Activated CD4-positive, alpha-beta T cell treated with anti-CD3 and anti-CD28 coated beads for 1 hour (primary cell): ENCODE data around the gene OR8D4.
"Not testable (repeated sequence)": the region's sequence is repeated elsewhere in the genome, so short reads cannot be mapped to it uniquely, and the experiment has no call there.

Experiments
- DNase-seq: peaks from one replicate; pipeline ENCODE4 v3.0.0-alpha.2; 2020

The OR8D4 gene

DNA sequence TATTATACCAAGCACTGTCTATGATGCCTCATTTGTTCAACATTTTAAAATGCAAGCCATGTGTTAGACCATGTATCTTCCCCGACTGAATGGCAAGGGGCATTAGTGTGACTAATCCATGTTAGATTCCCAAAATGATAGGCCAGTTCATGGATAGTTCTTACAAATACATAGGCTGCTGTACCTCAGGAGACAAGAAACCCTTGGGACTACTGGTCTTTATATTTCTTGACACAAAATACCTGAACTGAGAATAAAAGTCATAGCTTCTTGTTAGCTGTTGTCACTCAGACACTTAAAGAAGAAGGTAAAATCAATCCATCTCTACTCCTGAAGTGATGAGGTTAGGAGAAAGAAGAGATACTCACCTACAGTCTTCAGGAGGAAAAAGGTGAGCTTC, at the start of gene OR8D4:
OR8D4 (plus strand) TSS at position 301 of the 400 bp plus-strand sequence. CDS start 4,265 bp downstream, outside the sequence.
- DNase-seq, result no peak

DNA sequence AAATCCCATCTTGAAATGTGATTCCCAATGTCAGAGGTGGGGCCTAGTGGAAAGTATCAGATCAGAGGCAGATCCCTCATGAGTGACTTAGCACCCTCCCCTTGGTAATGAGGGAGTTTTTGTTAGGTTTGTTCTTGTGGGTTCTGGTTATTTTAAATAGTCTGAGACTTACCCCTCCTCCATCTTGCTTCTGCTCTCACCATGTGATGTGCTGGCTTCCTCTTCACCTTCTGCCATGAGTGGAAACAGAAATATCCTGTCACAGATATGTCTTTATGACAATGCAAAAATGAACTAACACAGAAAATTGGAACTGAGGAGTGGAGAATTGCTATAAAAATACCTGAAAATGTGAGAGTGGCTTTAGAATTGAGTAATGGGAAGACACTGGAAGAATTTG, 49.6 kb upstream of the OR8D4 start:
- DNase-seq, result no peak

GRCh38 chr11:123853038-123853437, 48.9 kb upstream of the OR8D4 start:
- no peak for DNase-seq

DNA sequence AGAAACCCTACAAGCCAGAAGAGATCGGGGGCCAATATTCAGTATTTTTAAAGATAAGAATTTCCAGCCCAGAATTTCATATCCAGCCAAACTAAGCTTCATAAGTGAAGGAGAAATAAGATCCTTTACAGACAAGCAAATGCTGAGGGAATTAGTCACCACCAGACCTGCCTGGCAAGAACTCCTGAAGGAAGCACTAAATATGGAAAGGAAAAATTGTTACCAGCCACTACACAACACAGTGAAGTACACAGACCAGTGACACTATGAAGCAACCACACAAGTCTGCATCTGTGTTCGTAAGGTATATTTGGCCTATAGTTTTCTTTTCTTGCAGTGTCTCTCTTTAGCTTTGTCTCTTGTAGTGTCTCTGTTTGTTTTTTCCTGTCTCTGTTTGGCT, 45.5 kb upstream of the OR8D4 start:
- DNase-seq, result no peak

DNA sequence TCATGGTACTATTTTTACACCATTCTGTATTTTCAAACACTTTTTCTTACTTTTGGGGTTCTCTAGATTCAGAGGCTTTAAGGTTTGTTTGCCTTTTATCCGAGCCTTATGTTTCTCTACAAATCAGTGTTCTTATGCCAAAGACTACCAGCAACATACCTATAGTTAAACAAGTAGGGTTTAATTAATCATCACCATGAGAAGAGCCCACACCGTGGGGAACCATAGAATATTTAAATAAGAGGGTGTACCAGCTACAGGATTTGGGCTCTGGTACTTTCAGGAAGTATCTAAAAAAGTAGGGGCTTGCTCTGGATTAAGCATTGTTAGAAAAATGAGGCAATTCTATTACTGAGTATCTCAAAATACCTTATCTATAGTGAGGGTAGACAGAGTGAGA, 42.2 kb upstream of the OR8D4 start:
- DNase-seq, result no peak

GRCh38 chr11:123865293-123865692, 36.7 kb upstream of the OR8D4 start:
- DNase-seq, result not testable (repeated sequence)

DNA sequence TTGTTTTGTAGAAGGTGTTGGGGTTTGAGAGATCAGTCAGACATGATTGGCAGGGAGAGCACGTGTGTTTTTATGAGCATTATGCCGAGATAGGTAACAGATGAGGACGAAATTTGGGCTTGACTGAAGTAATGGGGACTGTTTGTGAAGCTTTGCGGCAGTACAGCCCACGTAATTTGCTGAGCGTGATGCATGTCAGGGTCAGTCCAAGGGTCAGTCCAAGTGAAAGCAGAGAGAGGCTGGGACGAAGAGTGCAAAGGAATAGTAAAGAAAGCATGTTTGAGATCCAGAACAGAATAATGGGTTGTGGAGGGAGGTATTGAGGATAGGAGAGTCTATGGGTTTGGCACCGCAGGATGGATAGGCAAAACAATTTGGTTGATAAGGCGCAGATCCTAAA, 34.2 kb upstream of the OR8D4 start:
- not testable (repeated sequence) for DNase-seq

DNA sequence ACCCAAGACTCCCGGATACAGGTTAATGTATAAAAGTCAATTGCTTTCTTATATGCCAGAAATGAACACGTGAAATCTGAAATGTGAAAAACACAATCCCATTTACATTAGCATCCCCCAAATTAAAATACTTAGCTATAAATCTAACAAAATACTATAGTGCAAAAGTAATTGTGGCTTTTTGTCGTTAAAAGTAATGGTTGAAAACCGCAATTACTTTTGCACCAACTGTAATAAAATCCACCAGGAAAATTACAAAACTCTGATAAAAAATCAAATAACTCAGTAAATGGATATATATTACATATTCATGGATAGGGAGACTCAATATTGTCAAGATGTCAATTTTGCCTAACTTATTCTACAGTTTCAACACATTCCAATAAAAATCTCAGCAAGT, 21.1 kb upstream of the OR8D4 start:
- DNase-seq, result no peak

- no peak for DNase-seq
Observed at GRCh38 chr11:123885570-123885969, 16.4 kb upstream of the OR8D4 start, which contains the start of gene TMEM225. Gene TMEM225, minus strand, starts transcription at chr11:123885670. Its CDS starts 245 bp downstream, at chr11:123885425.

GRCh38 chr11:123892031-123892430, 9.9 kb upstream of the OR8D4 start:
- no peak for DNase-seq

DNA sequence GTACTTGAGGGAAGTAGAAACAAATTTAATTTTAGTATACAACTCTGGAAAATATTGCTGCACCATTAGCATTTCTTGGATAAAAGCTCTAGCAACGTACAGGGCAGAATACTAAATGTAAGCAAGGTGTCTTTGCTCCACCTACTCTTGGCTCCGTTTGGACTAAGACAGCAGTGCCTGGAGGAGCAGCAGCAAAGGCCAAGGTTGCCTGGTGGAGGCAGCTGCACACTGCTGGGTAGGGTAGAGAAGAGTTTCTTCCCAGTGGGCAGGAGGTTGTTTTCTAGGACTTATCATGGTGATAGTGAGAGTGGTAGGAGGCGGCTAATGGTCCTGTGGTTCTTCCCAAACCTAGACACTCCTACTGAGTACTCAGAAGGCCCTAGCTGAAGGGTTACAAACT, 2.2 kb upstream of the OR8D4 start:
- DNase-seq, result no peak

GRCh38 chr11:123903932-123904331, 2.0 kb downstream of the OR8D4 start:
- no peak for DNase-seq

- no peak for DNase-seq
Observed at GRCh38 chr11:123904932-123905331, 3.0 kb downstream of the OR8D4 start.

- no peak for DNase-seq
Observed at GRCh38 chr11:123905826-123906225, 3.9 kb downstream of the OR8D4 start.

DNA sequence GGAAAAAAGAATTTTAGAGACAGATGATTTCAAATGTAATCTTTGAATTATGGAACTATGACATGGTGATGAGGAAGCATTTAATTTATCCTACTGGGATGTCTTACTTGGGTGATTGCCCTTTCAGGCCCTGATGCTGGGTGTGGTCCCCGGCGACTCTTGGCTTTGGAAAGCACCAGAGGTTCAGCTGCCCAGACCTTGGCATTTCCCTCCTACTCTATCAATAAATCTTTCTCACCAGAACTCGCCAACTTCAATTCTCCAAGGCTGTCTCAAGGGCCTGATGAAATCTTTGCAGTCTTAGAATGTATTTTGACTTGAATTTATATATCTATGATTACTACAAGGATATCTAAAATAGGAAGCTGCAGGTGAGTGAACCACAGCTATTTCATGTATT, 19.0 kb downstream of the OR8D4 start:
- DNase-seq, result no peak

GRCh38 chr11:123924027-123924426, 22.1 kb downstream of the OR8D4 start:
- no peak for DNase-seq

GRCh38 chr11:123939317-123939716, 37.4 kb downstream of the OR8D4 start, which contains the start of gene OR4D5:
Gene OR4D5, plus strand, starts transcription at chr11:123939617. Its CDS starts 0 bp downstream, at chr11:123939617.
- no peak for DNase-seq

DNA sequence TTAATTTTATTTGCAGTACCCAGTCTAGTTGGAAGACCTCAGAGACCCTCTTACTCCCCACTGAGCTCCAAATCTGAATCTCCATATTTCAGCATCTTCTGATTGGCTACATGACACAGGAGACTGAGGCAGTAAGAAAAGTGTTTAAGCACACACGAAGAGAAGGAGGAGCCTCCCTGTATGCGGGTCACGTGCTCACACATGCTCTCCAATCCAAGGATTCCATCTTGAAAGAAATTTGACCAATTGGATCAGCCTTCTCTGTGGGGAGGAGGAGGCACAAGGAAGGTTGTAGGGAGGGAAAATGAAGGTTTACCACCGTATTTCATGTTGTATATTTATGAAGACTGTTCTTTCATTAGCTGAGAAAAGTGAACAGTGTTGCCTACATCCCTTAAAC, 40.4 kb downstream of the OR8D4 start:
- DNase-seq, result no peak

- DNase-seq, result no peak
Observed at GRCh38 chr11:123943738-123944137, 41.8 kb downstream of the OR8D4 start, which contains the start of gene OR6T1. Gene OR6T1, minus strand, starts transcription at chr11:123943838. Its CDS starts 0 bp downstream, at chr11:123943838.

GRCh38 chr11:123945132-123945531, 43.2 kb downstream of the OR8D4 start:
- no peak for DNase-seq

DNA sequence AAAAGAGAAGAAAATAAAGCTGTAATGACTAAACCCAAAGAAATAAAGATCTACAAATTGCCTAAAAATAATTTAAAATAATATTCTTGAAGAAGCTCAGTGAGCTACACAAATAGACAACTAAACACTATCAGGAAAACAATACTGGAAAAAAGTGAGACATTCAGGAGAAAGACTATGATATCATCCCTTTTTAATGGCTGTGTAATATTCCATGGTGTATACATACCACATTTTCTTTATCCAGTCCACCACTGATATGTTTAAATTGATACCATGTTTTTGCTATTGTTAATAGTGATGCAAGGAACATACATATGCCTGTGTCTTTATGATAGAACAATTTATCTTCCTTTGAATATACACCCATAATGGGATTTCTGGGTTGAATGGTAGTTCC, 54.8 kb downstream of the OR8D4 start:
- DNase-seq, result no peak
